ENCODE results near the gene SUPV3L1. TPM values are rescaled to one million over a fixed set of nuclear protein-coding genes. Genes with fewer than 3 reads are reported as not detected.

SUPV3L1 gene
- total RNA-seq, 1 experiment from 2014 or later = 117 TPM

DNA sequence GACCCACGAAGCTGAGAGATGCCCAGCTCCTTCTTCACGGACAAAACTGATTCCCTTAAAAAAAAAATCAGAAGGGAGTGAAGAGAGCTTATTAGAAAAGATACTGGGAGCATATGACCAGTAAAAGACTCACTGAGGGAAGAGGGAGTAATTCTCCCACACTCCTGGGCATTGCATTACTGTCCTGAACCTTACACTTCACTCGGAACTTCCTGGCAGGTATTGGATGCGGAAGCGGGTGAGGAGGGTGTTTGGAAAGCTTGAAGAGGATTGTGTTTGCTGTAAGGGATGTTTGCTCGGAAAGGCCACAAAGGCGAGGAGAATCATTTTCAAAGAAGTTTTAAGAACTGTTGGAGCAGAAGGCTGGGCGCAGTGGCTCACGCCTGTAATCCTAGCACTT, 40.5 kb downstream of the SUPV3L1 start:
- Histone ChIP-seq H3K9ac (ENCODE audit: low read length) (no peak overlapping the region), H3K27me3 (ENCODE audit: low read length) (no peaks in the 10 kb centered on the region), H3K4me3 (ENCODE audit: low read length) (no peak overlapping the region), H4K20me1 (ENCODE audit: low read length) (no peaks in the 10 kb centered on the region), H3K36me3 (ENCODE audit: low read depth, low read length) (no peaks in the 10 kb centered on the region), H3K27ac (ENCODE audit: low read length) (no peak overlapping the region), H3F3A (ENCODE audit: low read length, unreplicated experiment) (no peaks in the 10 kb centered on the region), H2AFZ (ENCODE audit: low read length) (no peak overlapping the region), H3K9me3 (ENCODE audit: low read length) (no peaks in the 10 kb centered on the region), H3K4me2 (ENCODE audit: low read length) (no peak overlapping the region), H3K9me2 (replicated peaks; ENCODE audit: low read length) (no peaks in the 10 kb centered on the region), H3K4me1 (ENCODE audit: insufficient read depth, low read length) (peaks cover 36% of the 10 kb centered on the region), H3K79me2 (ENCODE audit: low read length) (no peaks in the 10 kb centered on the region)
- TF ChIP-seq EZH2 (IDR thresholded peaks at IDR 0.05; ENCODE audit: low read length, unreplicated experiment) = no peak
- TF ChIP-seq, protein P1, sequence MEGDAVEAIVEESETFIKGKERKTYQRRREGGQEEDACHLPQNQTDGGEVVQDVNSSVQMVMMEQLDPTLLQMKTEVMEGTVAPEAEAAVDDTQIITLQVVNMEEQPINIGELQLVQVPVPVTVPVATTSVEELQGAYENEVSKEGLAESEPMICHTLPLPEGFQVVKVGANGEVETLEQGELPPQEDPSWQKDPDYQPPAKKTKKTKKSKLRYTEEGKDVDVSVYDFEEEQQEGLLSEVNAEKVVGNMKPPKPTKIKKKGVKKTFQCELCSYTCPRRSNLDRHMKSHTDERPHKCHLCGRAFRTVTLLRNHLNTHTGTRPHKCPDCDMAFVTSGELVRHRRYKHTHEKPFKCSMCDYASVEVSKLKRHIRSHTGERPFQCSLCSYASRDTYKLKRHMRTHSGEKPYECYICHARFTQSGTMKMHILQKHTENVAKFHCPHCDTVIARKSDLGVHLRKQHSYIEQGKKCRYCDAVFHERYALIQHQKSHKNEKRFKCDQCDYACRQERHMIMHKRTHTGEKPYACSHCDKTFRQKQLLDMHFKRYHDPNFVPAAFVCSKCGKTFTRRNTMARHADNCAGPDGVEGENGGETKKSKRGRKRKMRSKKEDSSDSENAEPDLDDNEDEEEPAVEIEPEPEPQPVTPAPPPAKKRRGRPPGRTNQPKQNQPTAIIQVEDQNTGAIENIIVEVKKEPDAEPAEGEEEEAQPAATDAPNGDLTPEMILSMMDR (conservative IDR thresholded peaks at IDR 0.05; ENCODE audit: low read depth, low read length) = no peak
- TF ChIP-seq EZH2phosphoT487 (IDR thresholded peaks at IDR 0.05; ENCODE audit: borderline replicate concordance, low read length) = no peak
- ChIA-PET POLR2A (ENCODE audit: unreplicated experiment) (no interaction called here), CTCF (no interaction called here)
- DNase-seq (no peak), ATAC-seq (no peak)
- BruUV-seq (replicated peaks) = no TSS peak
- intact Hi-C loops (cut with micrococcal nuclease) = no loop called here

GRCh38 chr10:69222157-69223027, 42.4 kb downstream of the SUPV3L1 start:
- peak overlapping the region; percentile 86 for H3K27ac ChIP-seq (ENCODE audit: low read length)
- H3K4me1 ChIP-seq (ENCODE audit: insufficient read depth, low read length) = peaks cover 28% of the 10 kb centered on the region
- no peaks in the 10 kb centered on the region for H3K9me3 ChIP-seq (ENCODE audit: low read length)
- H3K27me3 ChIP-seq (ENCODE audit: low read length) = no peaks in the 10 kb centered on the region
- TF ChIP-seq EZH2phosphoT487 (IDR thresholded peaks at IDR 0.05; ENCODE audit: borderline replicate concordance, low read length) = no peak
- TF ChIP-seq, protein P1 (conservative IDR thresholded peaks at IDR 0.05; ENCODE audit: low read depth, low read length) = peak; percentile 96
- TSS peak; percentile 99 for BruUV-seq (replicated peaks)
- ATAC-seq (peak; percentile 95), DNase-seq (peak; percentile 98)
- H3K4me2 ChIP-seq (ENCODE audit: low read length) = peak overlapping the region; percentile 77
- no peaks in the 10 kb centered on the region for H4K20me1 ChIP-seq (ENCODE audit: low read length)
- H3F3A ChIP-seq (ENCODE audit: low read length, unreplicated experiment) = no peaks in the 10 kb centered on the region
- peak overlapping the region; percentile 52 for H3K4me3 ChIP-seq (ENCODE audit: low read length)
- intact Hi-C loops (cut with micrococcal nuclease) = loop anchor here (2.0 kb wide), 1 partner anchor 42 kb away; the partner anchor contains the start of gene SUPV3L1
- H3K79me2 ChIP-seq (ENCODE audit: low read length) = no peaks in the 10 kb centered on the region
- ChIA-PET POLR2A (ENCODE audit: unreplicated experiment) (interaction anchor here (0.6 to 0.7 kb wide), 3 partner anchors 28 to 833 kb away, joined by 3 to 14 read pairs (median 3); no protein-coding TSS in a partner anchor), CTCF (interaction anchor here (0.5 to 0.8 kb wide), 3 partner anchors 127 to 186 kb away, joined by 3 to 5 read pairs (median 3); no protein-coding TSS in a partner anchor)
- H3K9ac ChIP-seq (ENCODE audit: low read length) = peak overlapping the region; percentile 66
- H3K36me3 ChIP-seq (ENCODE audit: low read depth, low read length) = no peaks in the 10 kb centered on the region
- no peaks in the 10 kb centered on the region for H3K9me2 ChIP-seq (replicated peaks; ENCODE audit: low read length)
- peak overlapping the region; percentile 74 for H2AFZ ChIP-seq (ENCODE audit: low read length)

GRCh38 chr10:69223028-69223342, 43.0 kb downstream of the SUPV3L1 start:
- peaks cover 28% of the 10 kb centered on the region for H3K4me1 ChIP-seq (ENCODE audit: insufficient read depth, low read length)
- DNase-seq (no peak), ATAC-seq (no peak)
- H3K27me3 ChIP-seq (ENCODE audit: low read length) = no peaks in the 10 kb centered on the region
- no peaks in the 10 kb centered on the region for H3F3A ChIP-seq (ENCODE audit: low read length, unreplicated experiment)
- no peaks in the 10 kb centered on the region for H3K9me2 ChIP-seq (replicated peaks; ENCODE audit: low read length)
- peak overlapping the region; percentile 77 for H3K4me2 ChIP-seq (ENCODE audit: low read length)
- H3K9ac ChIP-seq (ENCODE audit: low read length) = peak overlapping the region; percentile 66
- peak overlapping the region; percentile 86 for H3K27ac ChIP-seq (ENCODE audit: low read length)
- H2AFZ ChIP-seq (ENCODE audit: low read length) = peak overlapping the region; percentile 74
- TSS peak; percentile 72 for BruUV-seq (replicated peaks)
- H3K36me3 ChIP-seq (ENCODE audit: low read depth, low read length) = no peaks in the 10 kb centered on the region
- POLR2A ChIA-PET (ENCODE audit: unreplicated experiment) = interaction anchor here (0.6 to 0.7 kb wide), 2 partner anchors 96 to 833 kb away, joined by 3 to 14 read pairs; no protein-coding TSS in a partner anchor
- H3K79me2 ChIP-seq (ENCODE audit: low read length) = no peaks in the 10 kb centered on the region
- H3K4me3 ChIP-seq (ENCODE audit: low read length) = peak overlapping the region; percentile 52; the same call in 1 of the 2 replicates
- CTCF ChIA-PET = interaction anchor here (0.6 to 0.8 kb wide), 2 partner anchors 160 to 185 kb away, joined by 3 to 5 read pairs; no protein-coding TSS in a partner anchor
- H4K20me1 ChIP-seq (ENCODE audit: low read length) = no peaks in the 10 kb centered on the region
- TF ChIP-seq EZH2phosphoT487 (IDR thresholded peaks at IDR 0.05; ENCODE audit: borderline replicate concordance, low read length) (no peak), EZH2 (IDR thresholded peaks at IDR 0.05; ENCODE audit: low read length, unreplicated experiment) (no peak)
- TF ChIP-seq, protein P1 (conservative IDR thresholded peaks at IDR 0.05; ENCODE audit: low read depth, low read length) = no peak
- no peaks in the 10 kb centered on the region for H3K9me3 ChIP-seq (ENCODE audit: low read length)
- intact Hi-C loops (cut with micrococcal nuclease) = loop anchor here (2.0 kb wide), 1 partner anchor 42 kb away; the partner anchor contains the start of gene SUPV3L1

Measured in PC-3 (cell line).